SU-DHL-6 (cell line): ENCODE results near the gene DOK4.

ENCODE experiments used
- CTCF ChIP-seq: fragments of 200-600 bp; sonication (generic); IDR thresholded peaks from one replicate; pipeline ENCODE4 v1.5.1; 2017; ENCODE audit warnings: antibody characterized with exemption, mild to moderate bottlenecking, low read length, moderate library complexity; ENCODE audit not compliant: insufficient read depth, poor library complexity, severe bottlenecking
- EZH2phosphoT487 ChIP-seq: fragments of 200-600 bp; sonication (generic), shearing (Covaris generic); conservative IDR thresholded peaks from 2 replicates; pipeline ENCODE4 v1.6.1; 2018; ENCODE audit warnings: mild to moderate bottlenecking, antibody characterized with exemption, low read length, moderate library complexity, mixed read lengths

- TF ChIP-seq CTCF (no peak), EZH2phosphoT487 (no peak)
Observed at GRCh38 chr16:57485916-57486857, at the start of gene DOK4.
